GM12872 (cell line): ENCODE data around the gene MYL3.

Experiments
- TF ChIP-seq, protein P1 (sequence below): IDR thresholded peaks from 3 replicates; pipeline ENCODE4 v1.5.1; 2011; ENCODE audit warnings: low read depth, mild to moderate bottlenecking, low read length, moderate library complexity; ENCODE audit not compliant: insufficient read depth

The MYL3 gene

DNA sequence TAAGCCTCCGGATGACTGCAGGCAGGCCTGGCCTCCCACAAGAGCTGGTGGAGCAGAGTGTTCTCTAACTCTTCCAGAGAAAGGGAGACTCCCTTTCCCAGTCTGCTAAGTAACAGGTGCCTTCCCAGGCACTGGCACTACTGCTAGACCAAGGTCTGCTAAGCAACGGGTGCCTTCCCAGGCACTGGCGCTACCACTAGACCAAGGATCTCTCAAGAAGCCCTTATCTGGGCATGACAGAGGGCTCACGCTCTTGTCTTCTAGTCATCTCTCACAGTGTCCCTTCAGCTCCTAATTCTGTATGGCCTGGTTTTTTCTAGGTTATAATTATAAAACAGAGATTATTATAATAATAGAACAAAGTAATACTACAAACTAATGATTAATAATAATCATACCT is 27.8 kb downstream of the MYL3 start:
- TF ChIP-seq, protein P1, sequence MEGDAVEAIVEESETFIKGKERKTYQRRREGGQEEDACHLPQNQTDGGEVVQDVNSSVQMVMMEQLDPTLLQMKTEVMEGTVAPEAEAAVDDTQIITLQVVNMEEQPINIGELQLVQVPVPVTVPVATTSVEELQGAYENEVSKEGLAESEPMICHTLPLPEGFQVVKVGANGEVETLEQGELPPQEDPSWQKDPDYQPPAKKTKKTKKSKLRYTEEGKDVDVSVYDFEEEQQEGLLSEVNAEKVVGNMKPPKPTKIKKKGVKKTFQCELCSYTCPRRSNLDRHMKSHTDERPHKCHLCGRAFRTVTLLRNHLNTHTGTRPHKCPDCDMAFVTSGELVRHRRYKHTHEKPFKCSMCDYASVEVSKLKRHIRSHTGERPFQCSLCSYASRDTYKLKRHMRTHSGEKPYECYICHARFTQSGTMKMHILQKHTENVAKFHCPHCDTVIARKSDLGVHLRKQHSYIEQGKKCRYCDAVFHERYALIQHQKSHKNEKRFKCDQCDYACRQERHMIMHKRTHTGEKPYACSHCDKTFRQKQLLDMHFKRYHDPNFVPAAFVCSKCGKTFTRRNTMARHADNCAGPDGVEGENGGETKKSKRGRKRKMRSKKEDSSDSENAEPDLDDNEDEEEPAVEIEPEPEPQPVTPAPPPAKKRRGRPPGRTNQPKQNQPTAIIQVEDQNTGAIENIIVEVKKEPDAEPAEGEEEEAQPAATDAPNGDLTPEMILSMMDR = no peak

DNA sequence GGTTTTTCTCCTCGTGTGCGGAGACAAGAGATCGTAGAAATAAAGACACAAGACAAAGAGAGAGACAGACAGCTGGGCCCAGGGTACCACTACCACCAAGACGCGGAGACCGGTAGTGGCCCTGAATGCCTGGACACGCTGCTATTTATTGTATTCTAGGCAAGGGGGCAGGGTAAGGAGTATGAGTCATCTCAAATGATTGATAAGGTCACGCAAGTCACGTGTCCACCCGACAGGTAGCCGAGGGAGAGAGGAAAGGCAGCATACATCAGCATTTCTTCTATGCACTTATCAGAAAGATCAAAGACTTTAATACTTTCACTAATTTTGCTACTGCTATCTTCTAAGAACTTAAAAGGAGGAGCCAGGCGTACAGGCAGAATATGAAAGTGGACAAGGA is 28.2 kb downstream of the MYL3 start:
- TF ChIP-seq, protein P1 = no peak

DNA sequence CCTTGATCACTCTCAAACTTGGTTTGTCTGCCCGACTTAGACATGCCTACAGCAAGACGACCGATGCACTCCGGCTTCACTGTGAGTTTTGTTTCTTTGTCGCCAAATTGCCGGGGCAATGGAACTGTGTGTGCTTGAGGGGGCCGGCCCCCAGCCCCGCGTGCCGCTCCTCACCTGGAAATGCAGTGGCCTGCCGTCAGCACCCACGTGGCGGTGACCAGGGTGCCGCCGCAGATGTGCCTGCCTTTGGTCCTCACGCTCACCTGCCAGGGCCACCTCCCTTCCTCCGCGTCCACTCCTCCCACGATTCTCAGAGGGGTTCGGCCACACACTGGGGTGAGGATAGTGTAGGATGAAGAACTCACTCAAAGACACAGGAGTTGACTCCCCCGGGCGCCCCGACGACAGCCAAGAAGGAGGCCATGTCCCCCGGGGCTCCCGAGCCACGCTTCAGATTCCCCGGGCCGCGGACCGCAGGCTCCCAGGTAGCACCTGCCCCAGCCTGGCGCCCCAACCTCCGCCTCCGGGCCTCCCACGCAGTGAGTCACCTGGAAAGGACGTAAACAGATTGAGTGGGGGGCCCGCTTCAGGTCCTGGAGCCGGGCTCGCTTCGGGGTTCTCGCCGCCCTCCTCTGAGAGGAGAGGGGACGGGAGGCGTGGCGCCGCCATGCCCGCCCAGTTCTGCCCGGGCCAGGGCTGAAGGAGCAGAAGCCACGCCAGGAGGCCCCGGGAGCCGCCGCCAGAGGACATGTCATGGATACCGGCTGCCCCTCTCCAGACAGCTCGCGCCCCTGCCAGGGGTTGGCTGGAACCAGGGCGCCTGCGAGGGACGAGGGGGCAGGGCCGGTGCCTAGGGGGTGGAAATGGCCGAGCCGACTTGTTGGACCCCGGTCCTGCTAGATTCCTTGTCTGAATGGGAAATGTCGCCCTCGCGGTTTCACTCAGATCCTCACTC is 29.6 kb downstream of the MYL3 start:
- TF ChIP-seq, protein P1 = no peak

DNA sequence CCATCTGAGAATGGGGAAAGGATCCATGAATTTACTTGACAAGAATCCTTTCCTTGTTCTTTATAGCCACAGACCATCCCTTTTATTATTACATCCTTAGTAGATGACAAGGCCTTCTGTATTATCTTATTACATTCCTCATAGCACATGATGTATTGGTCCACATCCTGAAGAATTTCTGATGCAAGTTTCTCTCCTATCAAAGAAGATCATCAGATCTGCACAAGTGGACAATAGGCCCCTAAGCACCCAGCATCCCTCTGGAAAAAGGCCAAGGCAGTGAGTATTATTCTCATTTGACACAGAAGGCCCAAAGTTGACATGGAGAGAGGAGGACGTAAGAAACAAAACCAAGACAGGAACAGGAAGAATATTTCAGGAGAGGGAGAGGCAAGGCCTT is 31.4 kb downstream of the MYL3 start:
- TF ChIP-seq, protein P1 = no peak

DNA sequence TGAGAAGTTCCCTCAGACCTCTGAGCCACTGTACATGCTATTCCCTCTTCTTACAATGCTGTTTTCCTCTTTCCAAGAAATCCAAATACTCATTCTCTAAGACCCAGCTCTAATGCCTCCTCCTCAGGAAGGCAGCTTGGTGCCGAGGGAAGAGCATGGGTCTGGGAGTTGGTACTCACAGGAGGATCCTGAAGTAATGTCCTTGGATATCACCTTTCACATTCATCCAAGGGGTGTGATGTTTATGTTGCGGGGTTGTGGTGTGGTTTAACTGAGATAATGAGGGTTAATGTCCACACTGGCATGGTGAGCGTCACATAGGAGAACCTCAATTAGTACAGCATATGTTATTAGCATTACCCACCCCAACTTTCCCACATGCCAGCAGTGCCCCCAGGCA is 31.9 kb downstream of the MYL3 start:
- TF ChIP-seq, protein P1 = no peak

DNA sequence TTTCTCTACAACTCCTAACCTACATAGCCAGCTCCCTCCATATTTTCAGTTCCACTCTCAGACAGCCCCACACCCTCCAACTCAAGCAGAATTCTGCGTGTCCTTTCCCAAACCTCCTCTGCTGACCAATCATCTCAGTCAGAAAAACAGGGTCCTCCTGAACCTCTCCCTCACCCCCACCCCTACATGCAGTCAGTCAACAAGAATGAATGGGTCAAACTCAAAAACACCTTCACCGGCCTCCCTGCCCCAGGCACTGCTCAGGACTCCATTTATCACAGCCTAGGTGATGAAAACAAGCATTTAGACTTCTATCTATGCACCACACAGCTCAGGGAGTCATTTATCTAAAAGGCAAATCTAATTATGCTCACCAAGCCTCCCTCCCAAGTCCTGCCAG is 32.4 kb downstream of the MYL3 start:
- TF ChIP-seq, protein P1 = no peak

DNA sequence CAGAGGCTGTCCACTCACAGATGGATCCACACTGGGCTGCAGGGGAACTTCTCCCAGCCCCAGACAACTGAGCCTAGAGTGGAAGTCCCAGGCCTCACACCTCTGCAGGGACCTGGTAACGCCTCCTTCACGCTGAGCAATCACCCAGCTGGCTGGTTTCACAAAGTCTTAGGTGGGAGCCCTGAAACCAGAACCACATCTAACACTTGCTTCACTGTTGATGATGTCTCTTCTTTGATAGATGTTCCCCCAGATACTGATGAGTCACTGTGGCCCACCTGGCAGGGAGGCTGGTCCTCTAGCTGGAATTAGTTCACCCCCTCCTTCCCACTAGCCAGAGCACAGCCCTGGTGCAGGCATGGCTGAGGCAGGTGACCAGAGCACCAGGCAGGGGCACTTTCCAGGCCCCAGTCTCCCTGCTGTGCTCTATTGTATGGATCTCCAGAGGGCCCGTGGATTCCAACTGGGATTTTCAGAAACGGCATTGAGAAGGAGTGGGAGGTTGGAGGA is 33.5 kb downstream of the MYL3 start:
- TF ChIP-seq, protein P1 = no peak
